ENCODE results near the gene CLVS2.

- TF ChIP-seq GATA3 (IDR thresholded peaks at IDR 0.05; ENCODE audit: low read depth, low read length) (no peak), GATA2 (IDR thresholded peaks at IDR 0.05; ENCODE audit: low read depth, low read length) (no peak)
These were observed 57.7 kb downstream of the CLVS2 start for GRCh38 chr6:123053602-123054225.
